OCI-LY7 (cell line): ENCODE results near the gene TMEM139. TPM values are rescaled to one million over a fixed set of nuclear protein-coding genes. Genes with fewer than 3 reads are reported as not detected.
"Not testable (repeated sequence)": the region's sequence is repeated elsewhere in the genome, so short reads cannot be mapped to it uniquely, and the experiment has no call there.

Experiments used
- BruUV-seq: library from RNA; stranded (reverse); fragments of 400-500 nt; replicated peaks from 2 replicates; lab custom pipeline; 2021; lab: Mats Ljungman, UMichigan
- CTCF ChIA-PET: fragments of 300-600 bp; sonication (Branson Sonifier 250); formaldehyde crosslinking; loops from one replicate; lab custom pipeline; 2022; ENCODE audit warnings: antibody characterized with exemption; ENCODE audit not compliant: unreplicated experiment; lab: Charles Lee
- POLR2A ChIA-PET: fragments of 300-600 bp; sonication (Branson Sonifier 250); formaldehyde crosslinking; loops from one replicate; lab custom pipeline; 2022; ENCODE audit warnings: antibody characterized with exemption; lab: Charles Lee
- DNase-seq: peaks from one replicate; pipeline ENCODE4 v3.0.0-alpha.2; 2015; ENCODE audit warnings: low spot score
- H2AFZ ChIP-seq: fragments of 200-600 bp; sonication (generic), shearing (Covaris generic); 2 replicates; pipeline ENCODE4 v1.6.1; 2014; ENCODE audit warnings: mild to moderate bottlenecking, antibody characterized with exemption, low read length, moderate library complexity
- H3K27ac ChIP-seq: fragments of 200-600 bp; sonication (generic); 2 replicates; pipeline ENCODE4 v1.5.1; 2014; ENCODE audit warnings: mixed run types, low read depth, mild to moderate bottlenecking, moderate library complexity, low read length, inconsistent platforms; ENCODE audit not compliant: poor library complexity, severe bottlenecking
- H3K36me3 ChIP-seq: fragments of 200-600 bp; sonication (generic); 2 replicates; pipeline ENCODE4 v1.6.1; 2014; ENCODE audit warnings: mild to moderate bottlenecking, antibody characterized with exemption, low read length, moderate library complexity, mixed read lengths; ENCODE audit not compliant: insufficient read depth
- H3K4me1 ChIP-seq: fragments of 200-600 bp; sonication (generic); 2 replicates; pipeline ENCODE4 v1.5.1; 2014; ENCODE audit warnings: mild to moderate bottlenecking, low read length; ENCODE audit not compliant: insufficient read depth, poor library complexity, severe bottlenecking
- H3K4me2 ChIP-seq: fragments of 200-600 bp; sonication (generic); 2 replicates; pipeline ENCODE4 v1.6.1; 2014; ENCODE audit warnings: mild to moderate bottlenecking, low read length
- H3K4me3 ChIP-seq: fragments of 200-600 bp; sonication (generic); 2 replicates; pipeline ENCODE4 v1.5.1; 2014; ENCODE audit warnings: mild to moderate bottlenecking, low read depth, low read length; ENCODE audit not compliant: poor library complexity, severe bottlenecking
- H3K79me2 ChIP-seq: fragments of 200-600 bp; sonication (generic); 2 replicates; pipeline ENCODE4 v1.6.1; 2016; ENCODE audit warnings: low read depth, mild to moderate bottlenecking, low read length, moderate library complexity, mixed read lengths; ENCODE audit not compliant: insufficient read depth
- H3K9me2 ChIP-seq: fragments of 200-600 bp; sonication (generic); 2 replicates; pipeline ENCODE4 v1.6.1; 2016; ENCODE audit warnings: mild to moderate bottlenecking, low read length, mixed read lengths; ENCODE audit not compliant: insufficient read depth
- H3K9me3 ChIP-seq: fragments of 200-600 bp; sonication (generic); 2 replicates; pipeline ENCODE4 v1.6.1; 2014; ENCODE audit warnings: mild to moderate bottlenecking, mixed run types, low read length, mixed read lengths
- H4K20me1 ChIP-seq: fragments of 200-600 bp; sonication (generic); 2 replicates; pipeline ENCODE4 v1.6.1; 2014; ENCODE audit warnings: mild to moderate bottlenecking, antibody characterized with exemption, low read length, moderate library complexity, mixed read lengths; ENCODE audit not compliant: insufficient read depth
- EZH2phosphoT487 ChIP-seq: fragments of 200-600 bp; sonication (generic); IDR thresholded peaks from 2 replicates; pipeline ENCODE4 v1.6.1; 2018; ENCODE audit warnings: low read depth, borderline replicate concordance, mild to moderate bottlenecking, mixed run types, antibody characterized with exemption, low read length, moderate library complexity, mixed read lengths
- intact Hi-C: fragments of 100-400 bp; cut with micrococcal nuclease; formaldehyde crosslinking; loops from one replicate; pipeline ENCODE4 v1.10.0; 2022; ENCODE audit not compliant: unreplicated experiment
- total RNA-seq, 2 experiments: library from RNA; depleted of rRNA in 1 of 2; stranded (reverse); fragments of >200 nt in 1 of 2; shearing (Covaris generic) in 1 of 2; gene quantifications; 2 replicates each; pipeline ENCODE4 v1.2.3, GENCODE V29; 2014 to 2022
- TF ChIP-seq, protein P1 (sequence below): fragments of 200-600 bp; sonication (generic); conservative IDR thresholded peaks from 2 replicates; pipeline ENCODE4 v1.5.1; 2014; ENCODE audit warnings: mild to moderate bottlenecking, antibody characterized with exemption, low read length, moderate library complexity, mixed read lengths

The TMEM139 gene
- total RNA-seq, 2 experiments from 2014 or later, result 0.46 TPM; not detected in 1

DNA sequence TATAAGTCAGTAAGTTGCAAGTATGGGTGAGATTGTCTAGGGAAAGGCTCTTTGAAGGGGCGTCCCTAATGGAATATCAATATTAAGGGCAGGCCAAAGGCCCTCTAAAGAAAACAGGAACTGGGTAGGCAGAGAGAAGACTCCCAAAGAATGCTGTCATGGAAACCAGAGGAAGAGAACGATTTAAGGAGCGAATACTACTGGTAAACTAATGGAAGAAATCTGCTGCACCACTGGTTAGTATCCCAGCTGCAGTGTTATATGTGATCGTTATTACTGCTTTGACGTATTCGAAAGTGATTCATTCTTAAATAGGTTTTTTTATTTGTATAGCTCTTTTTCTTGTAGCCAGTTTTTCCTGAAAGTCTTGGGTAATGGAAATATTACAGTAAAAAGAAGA lies 4.7 kb downstream of the TMEM139 start:
- ChIA-PET CTCF (interaction anchor here (0.9 kb wide), 1 partner anchor 10 kb away, joined by 3 read pairs; no protein-coding TSS in a partner anchor), POLR2A (interaction anchor here (0.6 to 1.7 kb wide), 6 partner anchors 9 to 548 kb away, joined by 3 to 6 read pairs (median 5); no protein-coding TSS in a partner anchor)
- BruUV-seq, result no TSS peak
- 0 out of 2 replicates have a peak, but pooled peaks cover 5% of the 10 kb centered on the region for H3K9me3 ChIP-seq
- peak overlapping the region; percentile 95 for H3K4me3 ChIP-seq
- peaks cover 24% of the 10 kb centered on the region for H3K4me1 ChIP-seq
- peak; percentile 14 for DNase-seq
- H4K20me1 ChIP-seq, result peaks cover 6% of the 10 kb centered on the region; the same call in 1 of the 2 replicates
- no peak overlapping the region for H2AFZ ChIP-seq
- H3K27ac ChIP-seq, result peak overlapping the region; percentile 66
- TF ChIP-seq EZH2phosphoT487, result no peak
- TF ChIP-seq, protein P1, sequence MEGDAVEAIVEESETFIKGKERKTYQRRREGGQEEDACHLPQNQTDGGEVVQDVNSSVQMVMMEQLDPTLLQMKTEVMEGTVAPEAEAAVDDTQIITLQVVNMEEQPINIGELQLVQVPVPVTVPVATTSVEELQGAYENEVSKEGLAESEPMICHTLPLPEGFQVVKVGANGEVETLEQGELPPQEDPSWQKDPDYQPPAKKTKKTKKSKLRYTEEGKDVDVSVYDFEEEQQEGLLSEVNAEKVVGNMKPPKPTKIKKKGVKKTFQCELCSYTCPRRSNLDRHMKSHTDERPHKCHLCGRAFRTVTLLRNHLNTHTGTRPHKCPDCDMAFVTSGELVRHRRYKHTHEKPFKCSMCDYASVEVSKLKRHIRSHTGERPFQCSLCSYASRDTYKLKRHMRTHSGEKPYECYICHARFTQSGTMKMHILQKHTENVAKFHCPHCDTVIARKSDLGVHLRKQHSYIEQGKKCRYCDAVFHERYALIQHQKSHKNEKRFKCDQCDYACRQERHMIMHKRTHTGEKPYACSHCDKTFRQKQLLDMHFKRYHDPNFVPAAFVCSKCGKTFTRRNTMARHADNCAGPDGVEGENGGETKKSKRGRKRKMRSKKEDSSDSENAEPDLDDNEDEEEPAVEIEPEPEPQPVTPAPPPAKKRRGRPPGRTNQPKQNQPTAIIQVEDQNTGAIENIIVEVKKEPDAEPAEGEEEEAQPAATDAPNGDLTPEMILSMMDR, result no peak
- H3K36me3 ChIP-seq, result peaks cover 59% of the 10 kb centered on the region
- H3K9me2 ChIP-seq, result no peaks in the 10 kb centered on the region
- peak overlapping the region; percentile 88 for H3K4me2 ChIP-seq
- intact Hi-C loops, result loop anchor here (5.0 kb wide), 2 partner anchors 482 to 1552 kb away; partner anchors contain the start of gene SSBP1
- peaks cover 33% of the 10 kb centered on the region for H3K79me2 ChIP-seq

DNA sequence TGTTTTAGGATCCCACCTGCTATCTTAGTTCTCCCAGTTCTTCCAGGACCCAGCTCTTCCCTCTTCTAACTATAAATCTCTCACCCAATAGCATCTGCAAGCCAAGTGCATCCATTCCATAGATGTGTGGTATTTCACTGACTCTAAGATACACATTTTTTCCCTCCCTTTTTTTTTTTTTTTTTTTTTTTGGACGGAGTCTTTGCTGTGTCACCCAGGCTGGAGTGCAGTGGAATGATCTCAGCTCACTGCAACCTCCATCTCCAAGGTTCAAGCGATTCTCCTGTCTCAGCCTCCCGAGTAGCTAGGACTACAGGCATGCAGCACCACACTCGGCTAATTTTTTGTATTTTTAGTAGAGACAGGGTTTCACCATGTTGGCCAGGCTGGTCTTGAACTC lies 5.1 kb downstream of the TMEM139 start:
- H3K27ac ChIP-seq, H3K9me3 ChIP-seq, BruUV-seq, DNase-seq, H3K9me2 ChIP-seq, H4K20me1 ChIP-seq, H2AFZ ChIP-seq: not testable (repeated sequence)
- peak overlapping the region; percentile 95 for H3K4me3 ChIP-seq
- ChIA-PET POLR2A (interaction anchor here (0.6 to 1.7 kb wide), 7 partner anchors 9 to 548 kb away, joined by 3 to 7 read pairs (median 5); no protein-coding TSS in a partner anchor), CTCF (interaction anchor here (0.9 kb wide), 1 partner anchor 9 kb away, joined by 3 read pairs; no protein-coding TSS in a partner anchor)
- intact Hi-C loops, result loop anchor here (5.0 kb wide), 2 partner anchors 483 to 1553 kb away; partner anchors contain the start of gene SSBP1
- peak overlapping the region; percentile 88 for H3K4me2 ChIP-seq
- peaks cover 64% of the 10 kb centered on the region for H3K36me3 ChIP-seq
- H3K79me2 ChIP-seq, result peaks cover 36% of the 10 kb centered on the region
- H3K4me1 ChIP-seq, result peaks cover 23% of the 10 kb centered on the region

DNA sequence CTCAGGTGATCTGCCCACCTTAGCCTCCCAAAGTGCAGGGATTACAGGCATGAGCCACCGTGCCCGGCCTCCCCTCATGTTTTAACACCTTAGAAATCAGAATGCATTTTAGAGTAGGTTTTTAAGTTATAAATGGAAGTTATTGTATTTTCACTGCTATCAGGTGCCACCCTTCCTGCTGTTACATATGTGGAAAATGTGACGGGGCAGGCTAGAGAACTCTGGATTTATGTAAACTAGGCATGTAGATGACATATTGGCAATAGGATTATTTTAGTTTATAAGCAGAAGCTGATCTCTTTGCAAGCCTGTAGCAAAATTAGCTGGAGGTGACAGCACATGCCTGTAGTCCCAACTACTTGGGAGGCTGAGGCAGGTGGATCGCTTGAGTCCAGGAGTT lies 5.5 kb downstream of the TMEM139 start:
- DNase-seq, result no peak
- peaks cover 36% of the 10 kb centered on the region for H3K79me2 ChIP-seq
- intact Hi-C loops, result no loop called here
- H3K4me3 ChIP-seq, result peak overlapping the region; percentile 95
- ChIA-PET CTCF (interaction anchor here (0.7 kb wide), 1 partner anchor 9 kb away, joined by 3 read pairs; no protein-coding TSS in a partner anchor), POLR2A (interaction anchor here (0.7 to 1.7 kb wide), 7 partner anchors 9 to 549 kb away, joined by 3 to 7 read pairs (median 5); no protein-coding TSS in a partner anchor)
- H3K9me3 ChIP-seq, result 0 out of 2 replicates have a peak, but pooled peaks cover 5% of the 10 kb centered on the region
- peaks cover 23% of the 10 kb centered on the region for H3K4me1 ChIP-seq
- no peaks in the 10 kb centered on the region for H3K9me2 ChIP-seq
- H3K27ac ChIP-seq, result no peak overlapping the region
- peaks cover 68% of the 10 kb centered on the region for H3K36me3 ChIP-seq
- no TSS peak for BruUV-seq
- peaks cover 6% of the 10 kb centered on the region; the same call in 1 of the 2 replicates for H4K20me1 ChIP-seq
- TF ChIP-seq EZH2phosphoT487, result no peak
- TF ChIP-seq, protein P1, result no peak
- H2AFZ ChIP-seq, result no peak overlapping the region
- peak overlapping the region; percentile 88 for H3K4me2 ChIP-seq
